H1 (cell line): ENCODE results near the gene ABCC11. TPM values are rescaled to one million over a fixed set of nuclear protein-coding genes. Genes with fewer than 3 reads are reported as not detected.

Experiments
- CTCF ChIA-PET: fragments of 300-600 bp; sonication (Branson Sonifier 250); formaldehyde crosslinking; loops from one replicate; lab custom pipeline; 2021; ENCODE audit not compliant: partially characterized antibody; lab: Charles Lee
- POLR2A ChIA-PET: fragments of 300-600 bp; sonication (Branson Sonifier 250); formaldehyde crosslinking; loops from one replicate; lab custom pipeline; 2021; ENCODE audit warnings: inconsistent platforms; ENCODE audit not compliant: partially characterized antibody; lab: Charles Lee
- DNase-seq, 2 experiments: peaks; one replicate each; pipeline versions ENCODE4 v3.0.0 to v3.0.0-alpha.2; 2010 to 2022; ENCODE audit warnings: low spot score in 2 of 2, low read depth in 1 of 2, mixed read lengths in 1 of 2
- FAIRE-seq: peaks from 2 replicates; lab custom pipeline; 2011; peaks lifted over from hg19 to GRCh38; lab: Jason Lieb, UNC
- H2AFZ ChIP-seq: 2 replicates; pipeline ENCODE4 v1.8.1; 2012; ENCODE audit warnings: low read length, inconsistent platforms
- H2AK5ac ChIP-seq: 2 replicates; pipeline ENCODE4 v1.6.1; 2013; ENCODE audit warnings: low read depth, low read length
- H2BK120ac ChIP-seq: replicated peaks from 2 replicates; pipeline ENCODE3; 2013; ENCODE audit warnings: low read depth, low read length, inconsistent platforms
- H2BK12ac ChIP-seq: 2 replicates; pipeline ENCODE4 v1.6.1; 2013; ENCODE audit warnings: low read depth, low read length
- H2BK15ac ChIP-seq: 2 replicates; pipeline ENCODE4 v1.6.1; 2013; ENCODE audit warnings: low read length
- H2BK20ac ChIP-seq: 2 replicates; pipeline ENCODE4 v1.6.1; 2013; ENCODE audit warnings: low read length
- H2BK5ac ChIP-seq: 2 replicates; pipeline ENCODE4 v1.6.1; 2013; ENCODE audit warnings: low read depth, low read length
- H3K14ac ChIP-seq: 2 replicates; pipeline ENCODE4 v1.6.1; 2013; ENCODE audit warnings: inconsistent platforms; ENCODE audit not compliant: insufficient read length
- H3K18ac ChIP-seq: 2 replicates; pipeline ENCODE4 v1.6.1; 2013; ENCODE audit warnings: low read length; ENCODE audit errors: extremely low read depth
- H3K23ac ChIP-seq: 2 replicates; pipeline ENCODE4 v1.6.1; 2013; ENCODE audit warnings: inconsistent platforms; ENCODE audit not compliant: insufficient read length
- H3K23me2 ChIP-seq: 2 replicates; pipeline ENCODE4 v1.6.1; 2013; ENCODE audit warnings: low read depth, low read length
- H3K27ac ChIP-seq: 2 replicates; pipeline ENCODE4 v1.6.1; 2011; ENCODE audit warnings: low read depth, low read length, inconsistent platforms
- H3K27me3 ChIP-seq, 4 experiments: replicated peaks in 1 of 4; 1 replicate in 1 of 4; 2 replicates in 3 of 4; pipeline versions ENCODE4 v1.6.1 to v1.8.1; 2011 to 2013; ENCODE audit warnings: low read length in 3 of 4, mild to moderate bottlenecking in 3 of 4, inconsistent platforms in 2 of 4, mixed read lengths in 2 of 4, moderate library complexity in 1 of 4; ENCODE audit not compliant: control insufficient read depth in 3 of 4, insufficient read depth in 3 of 4; ENCODE audit errors: extremely low read depth in 1 of 4
- H3K36me3 ChIP-seq, 4 experiments: 2 replicates each; pipeline versions ENCODE4 v1.6.1 to v1.8.1; 2011 to 2013; ENCODE audit warnings: mild to moderate bottlenecking in 4 of 4, low read length in 3 of 4, moderate library complexity in 2 of 4, control low read depth in 1 of 4, inconsistent platforms in 1 of 4; ENCODE audit not compliant: insufficient read depth in 4 of 4, control insufficient read depth in 2 of 4
- H3K4ac ChIP-seq: replicated peaks from 2 replicates; pipeline ENCODE3; 2013; ENCODE audit warnings: low read length, low read depth, mixed read lengths, inconsistent platforms; ENCODE audit not compliant: insufficient read length
- H3K4me1 ChIP-seq, 4 experiments: replicated peaks in 1 of 4; 1 replicate in 1 of 4; 2 replicates in 3 of 4; pipeline versions ENCODE4 v1.6.1 to v1.8.1; 2011 to 2013; ENCODE audit warnings: low read length in 3 of 4, inconsistent platforms in 2 of 4, mixed read lengths in 1 of 4; ENCODE audit not compliant: insufficient read depth in 4 of 4, control insufficient read depth in 3 of 4
- H3K4me2 ChIP-seq, 2 experiments: 2 replicates each; pipeline versions ENCODE4 v1.6.1 to v1.8.1; 2011 to 2013; ENCODE audit warnings: low read depth in 2 of 2, low read length in 2 of 2, control low read depth in 1 of 2, inconsistent platforms in 1 of 2, mild to moderate bottlenecking in 1 of 2; ENCODE audit not compliant: insufficient read depth in 1 of 2
- H3K4me3 ChIP-seq, 4 experiments: fragments of 200-600, 300-600 bp in 1 of 4; sonication (generic), shearing (Covaris generic), sonication (Bioruptor Twin) in 1 of 4; 2 replicates each; pipeline versions ENCODE4 v1.5.1 to v1.8.1; 2011 to 2016; ENCODE audit warnings: low read length in 4 of 4, low read depth in 3 of 4, control low read depth in 2 of 4, inconsistent platforms in 2 of 4, mild to moderate bottlenecking in 2 of 4, mixed read lengths in 1 of 4, moderate library complexity in 1 of 4; ENCODE audit not compliant: insufficient read depth in 2 of 4; ENCODE audit errors: extremely low read depth in 1 of 4
- H3K56ac ChIP-seq: replicated peaks from 2 replicates; pipeline ENCODE3; 2013; ENCODE audit warnings: low read depth, mild to moderate bottlenecking, mixed read lengths, low read length, inconsistent platforms; ENCODE audit not compliant: insufficient read length
- H3K79me1 ChIP-seq: 2 replicates; pipeline ENCODE4 v1.6.1; 2013; ENCODE audit warnings: low read depth, low read length, control low read depth
- H3K79me2 ChIP-seq, 2 experiments: 2 replicates each; pipeline versions ENCODE4 v1.6.1 to v1.8.1; 2012 to 2013; ENCODE audit warnings: low read length in 2 of 2, mild to moderate bottlenecking in 2 of 2, inconsistent platforms in 1 of 2; ENCODE audit not compliant: insufficient read depth in 2 of 2, control insufficient read depth in 1 of 2
- H3K9ac ChIP-seq, 4 experiments: replicated peaks in 1 of 4; 1 replicate in 1 of 4; 2 replicates in 3 of 4; pipeline versions ENCODE4 v1.6.1 to v1.8.1; 2011 to 2013; ENCODE audit warnings: low read depth in 3 of 4, low read length in 3 of 4, control low read depth in 2 of 4, mild to moderate bottlenecking in 2 of 4, moderate library complexity in 2 of 4, inconsistent platforms in 1 of 4; ENCODE audit errors: extremely low read depth in 1 of 4
- H3K9me3 ChIP-seq, 2 experiments: 2 replicates each; pipeline versions ENCODE4 v1.6.1 to v1.8.1; 2012 to 2013; ENCODE audit warnings: mild to moderate bottlenecking in 2 of 2, moderate library complexity in 2 of 2, control low read depth in 1 of 2, inconsistent platforms in 1 of 2, low read depth in 1 of 2, low read length in 1 of 2, mixed read lengths in 1 of 2; ENCODE audit not compliant: insufficient read depth in 2 of 2
- H4K20me1 ChIP-seq, 2 experiments: replicated peaks in 1 of 2; 2 replicates each; pipeline versions ENCODE3 to v1.8.1; 2011 to 2013; ENCODE audit warnings: inconsistent platforms in 2 of 2, low read length in 2 of 2, mild to moderate bottlenecking in 1 of 2; ENCODE audit not compliant: insufficient read depth in 2 of 2, control insufficient read depth in 1 of 2
- H4K5ac ChIP-seq: 2 replicates; pipeline ENCODE4 v1.6.1; 2013; ENCODE audit warnings: low read length, low read depth, mixed read lengths, inconsistent platforms; ENCODE audit not compliant: insufficient read length
- H4K8ac ChIP-seq: 2 replicates; pipeline ENCODE4 v1.8.0; 2013; ENCODE audit warnings: mild to moderate bottlenecking, moderate library complexity, low read length, inconsistent platforms; ENCODE audit not compliant: insufficient read depth; ENCODE audit errors: extremely low read depth
- H4K91ac ChIP-seq: replicated peaks from 2 replicates; pipeline ENCODE3; 2013; ENCODE audit warnings: low read length, mixed read lengths, inconsistent platforms; ENCODE audit not compliant: insufficient read length
- CTBP2 ChIP-seq: IDR thresholded peaks from 2 replicates; pipeline ENCODE4 v1.7.0; 2011; ENCODE audit warnings: borderline replicate concordance, mild to moderate bottlenecking, moderate library complexity, mixed read lengths, low read length; ENCODE audit not compliant: insufficient read depth, insufficient read length
- WGBS, 2 experiments: shearing (Covaris generic) in 1 of 2; methylation state at CpG; one replicate each; pipeline versions ENCODE4 v1.1.6 to v1.1.7; 2013 to 2015; ENCODE audit warnings: low lambda C conversion rate in 2 of 2, mixed read lengths in 2 of 2, inconsistent platforms in 1 of 2, low coverage in 1 of 2, missing lambda C conversion rate in 1 of 2; ENCODE audit not compliant: insufficient replicate concordance in 2 of 2, insufficient coverage in 1 of 2, insufficient read length in 1 of 2; ENCODE audit errors: extremely low coverage in 1 of 2, missing lambda C conversion rate in 1 of 2; 5-methylcytosine and 5-hydroxymethylcytosine counted together
- long read RNA-seq, 2 experiments: library from RNA in 1 of 2; library from capped mRNA in 1 of 2; stranded (forward); transcript quantifications; one replicate each; pipeline ENCODE4 v2.0.0, GENCODE V29; 2021; ENCODE audit warnings: inconsistent platforms in 1 of 2
- polyA minus RNA-seq, 3 experiments: library from RNA; depleted of rRNA, polyadenylated mRNA; stranded (reverse); fragments of >200 nt; gene quantifications; 1 replicate in 2 of 3; 2 replicates in 1 of 3; pipeline ENCODE4 v1.2.3, GENCODE V29; 2011
- polyA plus RNA-seq, 7 experiments: library from polyadenylated mRNA; depleted of rRNA in 3 of 7; stranded (reverse) in 5 of 7; unstranded in 2 of 7; fragments of >200 nt in 5 of 7; fragments of 200-250 nt in 2 of 7; gene quantifications; 1 replicate in 5 of 7; 2 replicates in 1 of 7; 4 replicates in 1 of 7; pipeline versions ENCODE4 v1.2.1 to v1.2.3, GENCODE V29; 2011 to 2013; ENCODE audit warnings: missing spikeins in 2 of 7, mixed read lengths in 2 of 7
- total RNA-seq: library from RNA; stranded (reverse); fragmentation: NEBNext Ultra II Directional; extraction: Animal tissue kit (Norgen Biotek cat#: 25700); gene quantifications from 2 replicates; pipeline ENCODE4 v1.2.1, GENCODE V29; 2021

ABCC11 gene
- total RNA-seq (not detected in 2 replicates), polyA plus RNA-seq (2011; rRNA removed) (0.06 TPM in 2 replicates), polyA minus RNA-seq (2011; rRNA and poly(A)+ RNA removed) (0.15 TPM in 1 of 2 replicates, not detected in the other)
- 0.06 TPM for polyA plus RNA-seq (2011; cell fraction: cytosol; rRNA removed)
- polyA plus RNA-seq (2011; cell fraction: nucleus; rRNA removed), result 0.26 TPM
- polyA plus RNA-seq (2012, experiment 1 of 2), result 0.11 to 0.17 TPM (median 0.11 TPM) in 3 of 4 replicates, not detected in the other
- 0.07 TPM for polyA plus RNA-seq (2012, experiment 2 of 2)
- polyA plus RNA-seq (2013, experiment 1 of 2), result 0.18 TPM
- polyA plus RNA-seq (2013, experiment 2 of 2), result 0.04 TPM
- not detected for polyA minus RNA-seq (2011; cell fraction: cytosol; rRNA and poly(A)+ RNA removed)
- not detected for polyA minus RNA-seq (2011; cell fraction: nucleus; rRNA and poly(A)+ RNA removed)
- long read RNA-seq, experiment 1, result 0 reads
- long read RNA-seq, experiment 2, result 0 reads

GRCh38 chr16:48247311-48247710 is at the start of gene ABCC11:
TSS of gene ABCC11 (minus strand) at chr16:48247539. CDS start at chr16:48231921, 15,618 bp downstream.
- Histone ChIP-seq H3K4ac (no peak within 1 kb of the TSS), H3K23me2 (peaks cover 6% of the 10 kb centered on the region; the same call in 1 of the 2 replicates), H3K14ac (no peak within 1 kb of the TSS), H2BK5ac (no peak within 1 kb of the TSS), H2BK15ac (no peak within 1 kb of the TSS), H3K27me3 (no peaks in the 10 kb centered on the region), H3K23ac (no peak within 1 kb of the TSS), H2BK12ac (no peak within 1 kb of the TSS), H4K91ac (no peak within 1 kb of the TSS), H3K36me3 (no peaks in the 10 kb centered on the region; a peak in 1 of 8 replicates), H2AK5ac (no peak within 1 kb of the TSS), H3K9me3 (no peaks in the 10 kb centered on the region), H4K20me1 (peaks cover 0 to 1% of the 10 kb centered on the region in 2 experiments), H4K8ac (no peak within 1 kb of the TSS), H3K18ac (no peak within 1 kb of the TSS), H3K4me1 (peaks cover 0 to 5% (median 2%) of the 10 kb centered on the region in 4 experiments; a peak in 3 of 7 replicates), H3K27ac (no peak within 1 kb of the TSS), H3K56ac (no peak within 1 kb of the TSS), H3K79me1 (no peaks in the 10 kb centered on the region), H3K79me2 (peaks cover 2 to 22% of the 10 kb centered on the region in 2 experiments; a peak in 2 of 4 replicates), H4K5ac (no peak within 1 kb of the TSS), H2BK120ac (no peak within 1 kb of the TSS), H3K4me2 (no peak within 1 kb of the TSS), H3K9ac (no peak within 1 kb of the TSS), H2AFZ (no peak within 1 kb of the TSS), H2BK20ac (no peak within 1 kb of the TSS), H3K4me3 (no peak within 1 kb of the TSS)
- 66% methylated on average over 4 of the region's 4 CpGs; no CpG with 5 or more reads in 1 of the 2 experiments for WGBS, 2 experiments
- CTCF ChIA-PET, result interaction anchor here (2.3 kb wide), 1 partner anchor 9 kb away, joined by 8 read pairs; no protein-coding TSS in a partner anchor
- TF ChIP-seq CTBP2, result no peak
- POLR2A ChIA-PET, result no interaction called here
- no peak for FAIRE-seq
- DNase-seq, result no peak
